Activated CD4-positive, CD25-positive, alpha-beta regulatory T cell (primary cell): ENCODE data around the gene SMAD5.

Experiments
- DNase-seq, 4 experiments: peaks; one replicate each; lab custom pipeline; 2025; lab: John Stamatoyannopoulos, UW

The SMAD5 gene

DNA sequence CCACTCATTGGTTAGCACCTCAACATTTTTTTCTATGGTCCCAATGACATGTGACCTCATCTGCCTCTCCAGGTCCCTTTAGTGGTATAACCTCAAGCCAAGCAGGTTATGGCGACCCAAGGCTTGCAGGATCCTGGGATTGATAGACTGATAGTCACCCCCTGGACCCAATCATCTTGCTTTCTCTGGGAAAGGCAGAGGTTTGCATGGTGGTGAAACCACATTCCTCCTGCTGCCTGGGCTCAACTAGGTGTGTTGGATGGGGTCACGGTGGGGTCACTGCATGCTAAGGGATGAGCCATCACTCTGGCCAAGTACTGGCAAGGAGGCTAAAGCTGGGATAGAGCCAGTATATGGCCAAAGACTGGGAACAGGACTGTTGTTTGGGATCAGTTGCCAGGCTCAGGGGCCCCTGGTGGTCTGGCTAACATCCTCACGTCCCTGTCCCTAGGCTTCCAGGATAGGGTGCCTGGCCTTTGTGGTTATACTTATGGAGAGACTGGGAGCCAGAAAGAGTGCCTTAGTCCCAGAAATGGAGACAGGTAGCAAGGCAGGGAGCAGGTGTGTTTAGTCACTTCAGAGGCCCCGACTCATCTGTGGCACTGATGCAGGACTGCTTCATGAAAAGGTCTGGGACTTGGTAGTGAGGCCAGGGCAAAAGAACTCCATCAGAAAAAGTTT, 65.0 kb downstream of the SMAD5 start:
- no peak for DNase-seq

DNA sequence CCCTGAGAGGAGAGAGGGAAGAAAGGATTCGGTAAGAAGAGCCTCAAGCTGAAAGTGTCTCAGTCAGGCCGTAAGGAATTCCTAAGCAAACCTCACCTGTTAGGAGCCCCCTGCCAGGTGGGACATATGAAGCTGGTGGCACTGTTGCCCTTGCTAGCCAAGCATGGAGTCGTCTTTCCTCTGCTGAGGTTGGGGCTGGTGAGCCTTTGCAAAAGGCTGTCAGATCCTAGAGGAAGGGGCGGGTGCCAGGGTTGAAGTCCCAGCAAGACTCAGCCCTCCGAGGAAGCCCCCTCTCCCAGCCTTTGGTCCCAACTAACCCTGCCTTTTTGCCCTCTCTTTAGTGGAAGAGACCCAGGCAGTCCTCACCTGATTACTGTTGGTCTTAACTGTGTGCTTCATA, 65.8 kb downstream of the SMAD5 start:
- DNase-seq = no peak

DNA sequence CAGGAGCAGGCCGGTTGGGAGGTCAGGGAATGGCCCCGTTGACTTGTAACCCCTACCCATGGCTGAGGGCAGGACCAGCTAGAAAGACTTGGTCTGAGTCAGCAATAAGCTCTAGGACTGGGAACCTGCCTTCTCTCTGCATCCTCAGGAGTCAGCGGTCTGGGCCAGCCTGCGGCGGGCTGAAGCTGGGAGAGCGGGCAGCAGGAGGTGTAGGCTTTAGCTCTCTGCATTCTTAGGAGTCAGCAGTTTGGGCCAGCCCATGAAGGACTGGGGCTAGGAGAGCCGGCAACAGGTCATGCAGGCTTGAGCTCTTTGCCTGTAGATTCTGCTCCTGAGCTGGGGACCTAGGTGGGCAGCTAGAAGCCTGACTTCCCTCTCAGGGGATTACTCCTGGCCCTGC, 66.8 kb downstream of the SMAD5 start:
- DNase-seq = no peak

DNA sequence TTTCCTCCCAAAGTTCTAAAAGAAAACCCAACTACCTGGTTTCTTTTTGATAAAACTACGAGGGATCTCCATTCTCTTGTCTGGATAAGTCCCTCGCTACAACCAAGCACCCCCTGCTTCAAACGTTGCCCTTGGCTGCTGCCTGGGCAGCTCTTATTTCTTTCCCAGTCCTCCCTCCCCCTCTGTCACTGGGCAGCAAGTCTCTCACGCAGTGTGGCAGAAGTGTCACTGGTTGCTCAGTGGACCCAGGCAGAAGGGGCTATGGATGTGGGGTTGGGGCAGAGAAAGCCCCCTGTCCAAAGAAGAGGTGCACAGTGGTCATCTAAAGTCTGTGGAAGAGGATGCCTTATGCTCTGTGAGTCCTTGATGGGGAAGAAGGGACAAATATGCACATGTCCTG, 67.5 kb downstream of the SMAD5 start:
- DNase-seq = no peak

DNA sequence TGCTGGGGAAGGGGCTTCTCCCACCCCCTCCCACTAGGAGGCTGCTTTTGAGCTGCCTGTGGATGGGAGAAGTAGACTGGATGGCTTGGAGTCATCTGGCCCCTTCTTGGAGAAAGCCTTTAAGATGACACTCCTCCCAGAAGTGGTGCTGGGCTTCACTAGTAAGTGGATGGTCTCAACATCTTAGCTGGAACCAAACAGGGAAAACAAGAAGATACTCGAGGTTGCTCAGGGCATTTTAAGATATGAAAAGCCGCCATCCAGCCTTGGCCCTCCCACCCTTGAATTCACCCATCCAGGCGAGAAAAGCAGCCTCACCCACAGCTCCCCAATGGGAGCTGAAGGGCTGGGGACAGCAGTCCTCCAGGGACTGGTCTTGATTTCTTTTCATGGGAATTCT, 68.1 kb downstream of the SMAD5 start:
- DNase-seq = no peak

DNA sequence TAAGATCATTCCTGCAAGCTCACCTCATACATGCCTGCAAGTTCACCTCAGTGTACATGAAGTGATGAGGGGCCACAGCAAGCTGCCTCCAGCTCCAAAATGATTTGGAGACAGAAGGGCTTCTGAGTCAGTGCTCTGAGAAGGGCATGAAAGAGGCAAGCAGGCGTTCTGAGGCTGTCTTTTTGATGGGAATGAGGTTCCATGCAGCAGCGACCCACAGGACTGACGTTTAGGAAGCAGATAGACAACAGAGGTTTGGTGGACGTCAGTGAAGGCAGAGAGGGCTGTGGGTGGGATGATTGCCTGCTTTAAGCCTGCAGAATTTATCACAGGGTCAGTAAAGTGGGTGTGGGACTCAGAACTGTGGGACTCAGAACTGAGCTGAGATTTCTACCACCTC, 69.2 kb downstream of the SMAD5 start:
- no peak for DNase-seq

DNA sequence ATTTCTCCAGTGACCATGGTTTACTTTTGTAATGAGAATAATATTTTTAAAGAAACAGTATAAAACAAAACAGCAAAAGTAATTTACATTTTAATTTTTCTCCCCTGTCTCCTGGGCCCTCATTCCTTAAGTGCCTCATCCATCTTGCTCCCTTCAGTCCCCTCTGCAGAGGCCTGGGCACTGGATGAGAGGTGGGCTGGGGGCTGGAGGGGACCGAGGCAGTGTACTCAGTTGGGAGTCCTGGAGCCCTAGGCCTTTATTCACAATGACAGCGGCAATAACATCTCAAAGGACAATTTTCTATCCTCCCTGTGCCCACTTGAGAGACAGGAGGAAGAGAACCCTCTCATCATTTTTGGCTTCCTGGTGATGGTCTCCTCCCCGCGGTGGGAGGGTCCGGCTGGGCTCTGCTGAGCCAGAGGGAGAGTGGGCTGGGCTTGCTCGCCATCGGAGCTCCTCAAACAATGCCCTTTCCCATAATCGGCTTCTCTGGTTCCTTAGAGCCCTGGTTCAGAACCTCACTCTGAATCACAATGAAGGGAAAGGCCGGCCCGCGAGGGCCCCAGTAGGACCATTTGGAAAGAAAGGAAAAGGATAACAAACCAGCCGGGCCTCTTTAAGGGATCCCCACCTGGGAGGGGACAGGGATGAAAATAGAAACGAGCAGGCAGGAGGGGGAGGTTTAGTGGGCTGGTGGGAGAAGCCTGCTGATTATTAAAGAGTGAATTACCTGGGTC, 70.0 kb downstream of the SMAD5 start:
- DNase-seq = no peak

DNA sequence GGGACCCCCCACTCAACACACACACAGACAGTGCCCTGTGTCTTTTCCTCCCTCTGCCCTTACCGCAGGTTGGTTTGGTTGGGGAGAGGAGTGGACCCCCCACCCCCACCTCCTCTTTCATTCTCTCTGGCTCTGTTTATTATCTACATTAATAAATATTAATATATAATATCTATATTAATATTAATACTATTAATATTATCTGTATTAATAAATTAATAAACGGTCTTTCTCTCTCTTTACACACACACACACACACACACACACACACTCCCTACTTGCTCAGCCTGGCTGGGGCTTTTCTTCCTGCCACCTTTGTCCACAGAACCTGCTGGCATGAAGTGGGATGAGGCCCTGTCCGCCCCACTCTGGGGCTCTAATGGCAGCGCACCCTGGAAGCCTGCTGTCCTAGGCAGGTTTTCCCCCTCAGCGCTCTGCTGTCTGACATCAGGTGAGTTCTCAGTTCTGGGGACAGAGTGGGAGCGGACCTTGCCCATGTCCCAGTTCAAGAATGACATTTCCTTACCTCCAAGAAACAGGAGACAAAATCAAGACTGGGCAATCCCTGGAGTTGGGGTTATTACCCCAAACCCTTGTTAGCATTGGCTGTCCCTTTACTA, 70.8 kb downstream of the SMAD5 start:
- no peak for DNase-seq

DNA sequence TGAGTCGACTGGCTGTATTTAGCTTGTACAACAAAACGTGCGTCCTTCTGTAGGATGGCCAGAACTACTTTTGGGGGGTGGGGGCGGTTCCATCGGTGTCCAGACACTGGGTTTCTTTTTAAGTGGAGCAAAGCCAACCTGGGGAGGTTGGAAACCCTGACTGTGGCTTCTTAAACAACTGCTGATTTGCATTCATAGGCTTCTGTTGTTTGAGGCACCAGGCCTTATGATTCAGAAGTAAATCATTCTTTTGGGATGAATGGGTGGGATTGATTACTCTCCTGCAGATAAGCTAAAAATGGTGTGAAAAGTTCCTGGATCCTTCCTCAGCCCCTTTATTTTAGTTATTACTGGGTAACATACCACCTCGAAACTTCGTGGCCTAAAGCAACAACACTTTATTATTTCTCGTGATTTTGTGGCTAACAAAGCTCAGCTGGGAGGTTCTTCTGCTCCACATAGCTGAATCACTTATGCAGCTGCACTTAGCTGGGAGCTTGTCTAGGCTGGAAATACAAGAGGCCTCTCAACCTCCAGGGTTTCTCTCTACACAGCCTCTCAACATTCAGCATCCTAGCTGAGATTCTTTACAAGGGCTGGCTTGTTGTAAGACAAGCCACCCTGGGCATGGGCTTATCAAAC, 72.5 kb downstream of the SMAD5 start:
- DNase-seq = no peak

DNA sequence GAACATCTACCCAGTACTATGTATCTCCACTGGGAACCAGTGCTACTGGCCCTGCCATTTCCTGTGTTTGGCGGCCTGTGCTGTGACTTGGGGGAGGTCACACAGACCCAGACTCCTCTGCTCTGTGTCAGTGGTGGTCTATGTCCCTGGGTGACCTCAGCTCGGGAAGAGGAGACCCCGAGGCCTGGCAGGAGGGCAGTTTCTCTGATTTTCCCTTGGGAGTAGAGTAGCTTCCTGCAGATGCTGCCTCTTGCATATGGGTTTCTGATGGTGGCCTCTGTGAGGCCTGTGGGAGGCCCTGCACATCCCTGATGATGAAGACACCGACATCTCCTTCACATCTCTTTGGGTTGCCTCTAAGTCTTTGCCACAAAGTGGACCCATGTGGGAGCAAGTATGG, 73.3 kb downstream of the SMAD5 start:
- no peak for DNase-seq

DNA sequence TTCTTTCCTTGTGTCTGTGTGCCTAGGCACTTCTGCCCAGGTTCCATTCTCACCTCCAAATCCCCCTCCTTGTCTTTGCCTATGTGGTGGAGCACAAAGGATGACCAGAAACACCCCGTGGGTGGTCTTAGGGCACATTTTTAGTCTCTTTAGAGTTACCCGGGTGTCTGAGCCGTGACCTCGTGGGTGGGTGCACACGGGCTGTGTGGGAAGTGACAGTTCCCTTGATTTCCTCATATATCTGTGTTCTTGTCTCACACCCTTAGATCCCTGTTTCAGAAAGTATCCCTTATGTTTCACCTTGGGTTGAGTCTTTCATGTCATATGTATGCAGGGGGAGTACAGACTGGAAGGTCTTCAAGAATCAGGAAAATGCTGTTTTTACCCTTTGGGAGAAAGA, 73.7 kb downstream of the SMAD5 start:
- DNase-seq = no peak

DNA sequence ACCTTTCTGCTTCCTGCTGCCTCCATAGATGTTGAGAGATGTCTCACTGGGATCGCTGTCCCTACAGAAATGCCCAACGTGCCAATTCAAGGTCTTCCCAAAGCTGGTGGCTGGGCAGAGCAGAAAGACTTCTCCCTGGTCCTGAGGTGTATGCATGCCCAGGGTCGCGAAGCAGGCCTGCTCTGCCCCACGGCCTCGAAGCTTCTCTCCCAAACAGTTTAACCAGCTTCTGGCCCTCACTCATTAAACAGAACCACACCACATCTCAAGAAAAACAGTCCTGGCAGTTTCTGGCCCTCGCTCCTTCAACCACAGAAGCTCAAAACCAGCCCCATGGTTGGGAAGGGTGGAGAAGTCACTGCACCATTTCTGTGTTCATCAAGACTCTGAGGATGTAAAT, 75.0 kb downstream of the SMAD5 start:
- DNase-seq = no peak

DNA sequence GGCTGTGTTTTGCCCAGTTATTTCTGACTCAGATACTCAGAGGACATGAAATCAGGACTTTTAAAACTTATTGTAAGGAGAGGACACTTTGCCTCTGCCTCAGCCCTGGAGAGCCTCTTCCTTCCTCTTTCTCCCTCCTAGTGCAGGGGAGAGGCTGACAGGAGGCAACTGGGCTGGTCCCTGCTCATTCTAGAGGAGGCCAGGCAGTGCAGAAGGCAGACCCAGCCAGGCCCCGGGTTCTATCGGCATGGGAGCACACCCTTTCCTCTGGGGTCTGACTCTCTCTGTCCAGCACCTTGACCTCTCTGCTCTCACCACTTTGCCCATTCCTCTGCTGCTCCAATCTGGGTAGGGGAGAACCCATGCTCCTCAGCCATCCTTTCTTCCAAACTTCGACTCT, 76.3 kb downstream of the SMAD5 start:
- no peak for DNase-seq

DNA sequence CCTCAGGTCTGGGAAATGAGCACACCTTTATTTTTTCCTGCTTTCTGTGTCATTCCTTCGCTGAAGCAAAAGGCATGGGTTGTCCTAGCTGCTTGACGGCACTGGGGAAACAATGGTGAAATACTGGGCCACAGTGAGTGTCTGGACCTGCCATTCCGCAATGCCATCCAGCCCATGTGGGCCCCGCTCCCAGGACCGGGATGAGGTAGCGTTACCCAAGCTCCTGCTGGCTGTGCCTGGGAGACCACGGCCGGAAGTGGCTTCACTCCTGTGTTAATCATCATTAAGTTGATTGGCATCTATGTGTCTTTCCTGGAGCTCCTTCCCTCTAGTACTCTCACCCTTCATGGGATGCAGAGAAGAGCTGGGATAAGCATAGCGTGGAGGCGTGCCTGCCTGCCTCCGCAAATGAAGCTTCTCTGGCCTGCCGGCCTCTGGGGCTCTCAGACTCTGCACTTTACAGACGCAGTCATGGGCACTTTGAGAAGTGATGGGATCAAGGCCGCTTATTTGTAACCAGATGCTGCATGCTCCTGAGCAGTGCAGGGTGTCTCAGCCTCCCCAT, 76.8 kb downstream of the SMAD5 start:
- no peak for DNase-seq

DNA sequence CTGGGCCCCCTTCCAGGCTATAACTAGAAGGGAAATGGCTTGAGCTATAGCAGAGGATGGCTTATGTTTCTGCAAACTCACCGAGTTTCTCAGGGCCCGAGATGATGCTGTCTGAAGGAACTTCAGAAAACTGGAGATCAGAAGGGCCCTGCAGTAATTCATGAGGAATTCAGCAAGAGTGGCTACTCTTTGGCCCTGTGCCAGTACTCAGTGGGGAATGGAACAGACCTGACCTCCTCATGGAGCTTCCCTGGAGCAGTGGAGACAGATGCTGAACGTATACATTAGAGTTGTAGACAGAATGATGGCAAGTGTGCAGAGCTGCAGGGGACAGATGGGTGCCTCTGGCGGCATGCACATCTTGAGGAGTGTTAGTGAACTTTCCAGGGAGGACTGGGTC, 77.6 kb downstream of the SMAD5 start:
- DNase-seq = no peak

DNA sequence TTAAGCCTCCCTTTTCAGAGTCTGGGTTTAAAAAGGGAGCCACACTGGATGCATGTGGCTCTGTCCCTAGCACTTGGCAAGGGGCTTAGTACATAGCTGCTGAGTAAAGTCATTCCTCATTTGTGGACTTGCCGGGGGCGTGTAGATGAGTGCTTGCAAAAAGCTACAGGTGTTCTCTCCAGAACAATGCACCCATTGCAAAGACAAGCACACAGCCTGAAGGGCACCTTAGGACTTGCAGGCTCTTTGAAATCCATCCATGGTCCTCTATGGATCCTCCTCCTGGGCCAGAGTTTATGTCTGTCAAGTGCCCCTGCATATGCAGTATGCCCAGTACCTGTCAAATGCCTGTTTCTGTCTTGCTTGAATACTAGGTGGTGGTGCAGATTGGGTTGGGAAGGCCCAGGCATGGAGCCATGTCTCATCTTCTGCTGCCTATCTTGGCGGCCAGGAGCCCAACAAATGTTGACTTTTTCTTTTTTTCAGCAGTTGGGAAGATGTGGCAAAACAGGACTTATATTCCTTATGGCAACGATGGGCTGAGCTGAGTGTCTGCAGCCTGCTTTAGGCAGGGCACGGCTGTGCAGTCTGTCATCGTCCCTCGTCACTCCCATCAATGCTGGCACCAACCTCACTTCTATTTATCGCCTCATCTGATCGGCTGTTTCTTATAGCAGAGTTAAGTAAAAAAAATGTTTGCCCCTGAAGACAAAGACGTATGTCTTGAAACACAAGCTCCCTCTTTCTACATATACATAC, 78.8 kb downstream of the SMAD5 start:
- no peak for DNase-seq

DNA sequence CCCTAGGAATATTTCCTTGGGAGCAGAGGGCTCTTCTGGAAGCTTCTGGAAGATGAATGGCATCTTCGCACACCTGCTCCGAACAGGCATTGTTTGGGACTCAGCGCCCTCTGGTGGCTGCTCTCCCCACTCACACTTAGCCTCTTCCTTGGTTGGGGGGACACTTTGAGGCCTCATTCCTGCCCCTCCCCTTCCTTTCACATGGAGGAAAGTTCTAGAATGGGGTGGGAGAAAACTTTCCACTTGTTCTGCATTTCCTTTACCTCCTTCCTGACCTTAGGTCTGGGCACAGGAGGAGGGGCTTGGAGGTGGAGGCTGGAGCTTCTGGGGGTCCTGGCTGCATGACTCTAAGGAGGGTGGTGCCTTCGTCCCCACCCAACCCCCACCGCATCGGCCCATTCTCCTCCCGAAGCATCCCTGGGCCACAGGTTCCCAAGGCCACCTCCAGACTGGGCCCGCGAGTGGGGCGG, 79.6 kb downstream of the SMAD5 start:
- DNase-seq = no peak

DNA sequence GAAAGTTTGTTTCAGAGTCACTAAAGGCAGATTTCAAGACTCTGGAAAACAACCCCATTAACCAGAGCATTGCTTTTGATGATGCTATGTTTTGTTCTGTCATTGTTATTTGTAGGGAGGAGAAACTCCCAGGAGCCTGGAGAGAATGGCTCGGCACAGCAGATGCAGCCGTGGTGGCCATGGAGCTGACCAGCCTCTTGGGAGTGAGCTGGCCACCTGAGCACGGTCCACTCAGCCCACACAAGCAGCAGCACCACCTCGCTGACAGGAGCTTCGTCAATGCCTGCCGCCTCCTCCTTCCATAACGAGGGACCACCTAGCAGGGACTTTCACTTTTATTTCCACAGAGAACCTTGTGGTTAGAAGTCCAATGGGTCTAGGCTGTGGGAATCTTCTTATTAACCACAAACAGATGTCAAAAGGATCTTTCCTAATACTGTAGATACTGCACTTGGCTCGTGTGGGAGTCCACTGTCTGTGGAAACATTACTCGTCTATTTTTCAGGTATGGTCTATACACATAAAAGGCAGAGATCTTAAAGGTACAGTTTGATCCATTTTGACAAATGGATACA, 81.4 kb downstream of the SMAD5 start:
- DNase-seq = no peak

DNA sequence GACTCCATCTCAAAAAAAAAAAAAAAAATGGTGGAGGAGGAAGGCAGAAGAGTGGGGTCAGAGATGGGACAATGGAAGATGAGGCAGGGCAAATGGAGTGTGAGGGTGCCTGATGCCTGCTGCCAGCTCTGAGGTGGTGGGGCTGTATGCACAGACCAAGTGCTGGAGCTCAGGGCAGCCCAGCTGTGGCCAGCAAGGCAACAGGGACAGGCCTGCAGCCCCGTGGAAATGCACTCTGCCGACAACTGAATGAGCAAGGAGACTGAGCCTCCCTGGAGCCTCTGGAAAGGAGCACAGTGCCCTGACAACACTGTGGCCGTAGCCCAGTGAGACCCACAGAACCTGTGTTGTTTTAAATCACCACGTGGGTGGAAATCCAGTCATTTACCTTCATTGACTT, 83.2 kb downstream of the SMAD5 start:
- no peak for DNase-seq

DNA sequence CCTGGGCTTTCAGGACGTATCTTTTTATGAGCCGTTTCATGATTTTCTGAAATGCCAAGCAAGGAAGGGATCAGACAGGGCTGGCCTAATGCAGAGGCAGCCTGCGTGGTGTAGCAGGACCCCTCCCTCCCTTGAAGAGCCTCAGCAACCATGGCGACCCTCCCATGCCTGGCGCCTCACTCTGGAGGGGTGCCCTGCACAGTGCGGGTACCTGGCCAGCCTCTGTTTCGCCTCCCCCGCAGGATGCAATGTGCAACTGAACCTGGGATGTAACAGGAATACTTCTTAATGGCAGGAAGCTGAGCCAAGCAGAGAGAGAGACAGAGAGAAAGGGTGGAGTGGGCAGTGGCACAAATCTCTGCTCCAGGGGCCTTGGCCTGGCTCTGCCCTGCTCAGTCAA, 83.6 kb downstream of the SMAD5 start:
- DNase-seq = no peak

DNA sequence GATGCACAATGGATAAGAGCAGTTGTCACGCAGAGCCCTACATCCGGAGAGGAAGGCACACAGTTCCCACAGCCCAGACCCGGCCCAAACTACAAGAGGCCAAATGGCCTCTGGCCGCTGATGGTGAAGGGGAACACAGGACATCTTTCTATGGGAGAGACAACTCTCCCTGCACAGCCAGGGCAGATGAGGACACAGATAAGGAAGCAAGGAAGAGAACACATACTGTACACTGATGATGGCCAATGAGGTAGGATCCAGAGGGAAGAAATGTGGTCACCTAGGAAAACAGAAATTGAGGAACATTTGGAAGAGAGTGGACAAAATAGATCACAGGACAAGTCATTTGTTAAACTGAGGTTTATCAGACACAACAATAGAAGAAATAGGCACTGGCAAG, 88.7 kb downstream of the SMAD5 start:
- DNase-seq = no peak
